NCI-H1048 (cell line): ENCODE results near the gene ELL.

Source experiments
- DNase-seq: peaks from one replicate; lab custom pipeline; 2025; lab: John Stamatoyannopoulos, UW

ELL gene

GRCh38 chr19:18504886-18505610, 16.8 kb downstream of the ELL start:
- DNase-seq: no peak

GRCh38 chr19:18503971-18504885, 17.6 kb downstream of the ELL start:
- no peak for DNase-seq

GRCh38 chr19:18503337-18503970, 18.4 kb downstream of the ELL start:
- no peak for DNase-seq

DNA sequence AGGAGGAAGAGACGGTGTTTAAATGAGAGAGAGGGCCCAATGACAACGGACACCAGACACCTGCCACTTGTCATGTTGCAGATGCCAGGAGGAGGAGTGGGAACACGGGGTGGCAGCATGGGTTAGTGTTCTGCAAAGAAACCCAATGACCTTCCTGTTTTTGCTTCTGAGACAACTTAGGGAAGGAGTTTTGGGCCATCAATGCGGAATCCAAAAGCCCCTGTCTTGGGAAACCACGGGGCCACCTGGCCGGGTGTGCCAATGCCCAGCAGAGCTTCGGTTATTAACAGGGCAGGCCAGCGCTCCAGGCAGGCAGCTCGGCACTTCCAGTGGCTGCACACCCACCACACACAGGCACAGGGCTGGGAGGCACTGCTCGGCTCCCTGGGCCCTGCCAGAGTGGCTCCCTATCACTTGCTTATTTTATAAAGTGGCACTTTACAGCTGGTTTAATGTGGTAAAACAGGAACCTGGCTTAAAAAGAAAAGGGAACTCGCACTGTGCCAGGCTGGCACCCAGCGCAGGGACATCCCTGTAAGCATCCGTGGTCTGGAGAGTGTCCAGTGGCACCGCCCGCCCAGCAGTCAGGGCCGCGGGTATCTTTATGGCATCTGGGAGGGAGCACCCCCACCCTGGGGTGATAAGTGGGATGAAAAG, 19.1 kb downstream of the ELL start:
- no peak for DNase-seq

- no peak for DNase-seq
Measured at GRCh38 chr19:18502246-18502637, 19.6 kb downstream of the ELL start.

- DNase-seq: no peak
Measured at GRCh38 chr19:18501832-18502231, 20.0 kb downstream of the ELL start.

GRCh38 chr19:18501351-18501750, 20.5 kb downstream of the ELL start:
- no peak for DNase-seq

GRCh38 chr19:18500799-18501198, 21.1 kb downstream of the ELL start:
- no peak for DNase-seq

DNA sequence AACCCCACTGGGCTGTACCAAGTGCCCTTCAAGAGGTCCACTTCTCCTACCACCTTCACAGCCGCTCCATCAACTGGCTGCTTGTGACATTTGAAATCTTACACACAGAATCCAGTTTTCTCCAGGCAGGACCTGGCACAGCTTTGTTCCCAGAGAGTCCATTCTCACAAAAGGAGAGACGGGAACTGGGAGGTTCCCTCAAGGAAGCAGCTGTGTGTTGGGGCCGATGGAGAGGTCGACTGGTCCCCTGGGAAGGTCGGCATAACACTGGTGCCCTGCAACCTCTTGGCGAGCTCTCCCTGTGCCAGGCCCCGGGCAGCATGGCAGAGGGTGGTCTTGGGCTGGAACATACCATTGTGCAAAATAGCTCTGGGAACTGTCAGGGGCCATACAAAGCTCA, 21.5 kb downstream of the ELL start:
- no peak for DNase-seq

GRCh38 chr19:18499055-18499775, 22.7 kb downstream of the ELL start:
- no peak for DNase-seq

- DNase-seq: no peak
Measured at GRCh38 chr19:18496980-18497256, 25.0 kb downstream of the ELL start.

GRCh38 chr19:18496167-18496979, 25.5 kb downstream of the ELL start:
- DNase-seq: no peak

DNA sequence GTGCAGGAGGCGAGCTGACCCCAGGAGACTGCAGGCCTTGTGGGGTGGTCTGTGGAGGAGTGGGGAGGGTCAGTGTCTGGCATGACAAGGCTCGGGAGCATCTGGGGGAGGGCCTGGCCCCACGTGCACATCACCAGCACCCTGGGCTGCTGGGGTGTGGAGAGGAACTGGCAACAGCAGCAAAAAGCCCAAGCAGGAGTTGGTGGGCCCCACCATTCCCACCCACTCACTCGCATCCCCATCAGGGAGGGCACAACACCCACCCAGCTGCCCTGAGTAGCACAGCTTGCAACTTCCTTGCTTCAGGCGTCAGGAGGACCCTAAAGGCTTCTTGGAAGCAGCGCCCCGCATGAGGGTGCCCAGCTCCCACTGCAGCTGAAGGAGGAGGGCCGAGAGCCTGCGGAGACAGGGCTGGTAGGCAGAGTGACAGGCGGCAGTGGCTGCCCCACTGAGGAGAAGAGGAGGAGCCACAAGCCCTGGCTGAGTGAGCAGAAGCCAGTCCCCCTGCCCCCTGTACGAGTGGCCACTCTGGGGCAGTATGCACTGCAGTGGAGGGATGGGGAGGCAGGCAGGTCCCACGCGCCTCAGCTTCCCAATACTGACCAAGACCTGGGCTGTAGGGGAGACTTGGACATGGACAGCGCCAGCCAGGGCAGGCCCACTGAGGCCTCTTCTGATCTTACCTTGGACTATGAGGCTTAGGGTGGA, 26.5 kb downstream of the ELL start:
- no peak for DNase-seq

- DNase-seq: no peak
Measured at GRCh38 chr19:18494267-18494607, 27.6 kb downstream of the ELL start.

GRCh38 chr19:18493440-18494266, 28.2 kb downstream of the ELL start:
- no peak for DNase-seq

GRCh38 chr19:18491995-18492953, 29.6 kb downstream of the ELL start:
- no peak for DNase-seq

DNA sequence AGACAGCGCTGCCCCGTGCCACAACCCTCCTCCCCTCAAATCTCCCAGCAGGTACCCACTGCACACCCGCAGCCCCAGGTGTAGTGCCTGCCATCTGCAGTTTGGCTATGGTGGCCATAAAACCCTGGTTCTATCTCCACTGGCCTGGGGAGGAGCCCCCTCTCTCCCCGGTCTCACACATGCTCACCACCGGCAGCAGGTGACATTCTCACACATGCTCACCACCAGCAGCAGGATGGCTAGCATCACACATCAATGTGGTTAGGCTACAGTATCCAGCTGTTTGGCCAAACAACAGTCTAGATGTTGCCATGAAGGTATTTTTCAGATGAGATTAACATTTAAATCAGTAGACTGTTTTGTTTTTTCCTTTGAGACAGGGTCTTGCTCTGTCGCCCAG, 31.1 kb downstream of the ELL start:
- no peak for DNase-seq

- no peak for DNase-seq
Measured at GRCh38 chr19:18489627-18490184, 32.2 kb downstream of the ELL start.
